HG02798 (cell line): ENCODE results near the gene RAD51B.
"Not testable (repeated sequence)": the region's sequence is repeated elsewhere in the genome, so short reads cannot be mapped to it uniquely, and the experiment has no call there.

ENCODE experiments used
- ATAC-seq: cut with Tn5 transposase; IDR thresholded peaks from one replicate; pipeline ENCODE4 v1.9.1; 2021; ENCODE audit warnings: mild to moderate bottlenecking; ENCODE audit not compliant: unreplicated experiment, poor library complexity

RAD51B gene

GRCh38 chr14:68426661-68427549, 607.3 kb downstream of the RAD51B start:
- no peak for ATAC-seq

- ATAC-seq, result no peak
These were observed 607.9 kb downstream of the RAD51B start for GRCh38 chr14:68427550-68427890.

- ATAC-seq, result not testable (repeated sequence)
These were observed 609.3 kb downstream of the RAD51B start for GRCh38 chr14:68428900-68429299.

GRCh38 chr14:68434173-68434572, 614.6 kb downstream of the RAD51B start:
- ATAC-seq, result not testable (repeated sequence)

- ATAC-seq, result not testable (repeated sequence)
These were observed 616.1 kb downstream of the RAD51B start for GRCh38 chr14:68435631-68436030.

GRCh38 chr14:68439676-68440075, 620.1 kb downstream of the RAD51B start:
- no peak for ATAC-seq

- ATAC-seq, result no peak
These were observed 621.2 kb downstream of the RAD51B start for GRCh38 chr14:68440820-68441219.

- ATAC-seq, result no peak
These were observed 622.0 kb downstream of the RAD51B start for GRCh38 chr14:68441542-68441941.

- no peak for ATAC-seq
These were observed 623.5 kb downstream of the RAD51B start for GRCh38 chr14:68442828-68443629.

GRCh38 chr14:68444449-68445168, 625.0 kb downstream of the RAD51B start:
- ATAC-seq, result no peak

GRCh38 chr14:68446243-68447040, 626.9 kb downstream of the RAD51B start:
- ATAC-seq, result no peak

- no peak for ATAC-seq
These were observed 628.1 kb downstream of the RAD51B start for GRCh38 chr14:68447581-68448251.

- no peak for ATAC-seq
These were observed 628.8 kb downstream of the RAD51B start for GRCh38 chr14:68448252-68448902.

- peak; percentile 33 for ATAC-seq
These were observed 630.1 kb downstream of the RAD51B start for GRCh38 chr14:68449561-68450181.

GRCh38 chr14:68450391-68451120, 631.0 kb downstream of the RAD51B start:
- ATAC-seq, result no peak

GRCh38 chr14:68451696-68452373, 632.3 kb downstream of the RAD51B start:
- no peak for ATAC-seq

- ATAC-seq, result no peak
These were observed 638.7 kb downstream of the RAD51B start for GRCh38 chr14:68458253-68458652.
